Stimulated activated CD4-positive, alpha-beta T cell treated with anti-CD3 and anti-CD28 coated beads, Interleukin-4, amount 100 ng/mL, for 48 hours (primary cell): ENCODE data around the gene CNTRL.
"Not testable (repeated sequence)": the region's sequence is repeated elsewhere in the genome, so short reads cannot be mapped to it uniquely, and the experiment has no call there.

Experiments
- DNase-seq, 2 donors: peaks; one replicate each; pipeline ENCODE4 v3.0.0-alpha.2; 2020; ENCODE audit warnings: low read depth in 2 of 2

CNTRL gene

DNA sequence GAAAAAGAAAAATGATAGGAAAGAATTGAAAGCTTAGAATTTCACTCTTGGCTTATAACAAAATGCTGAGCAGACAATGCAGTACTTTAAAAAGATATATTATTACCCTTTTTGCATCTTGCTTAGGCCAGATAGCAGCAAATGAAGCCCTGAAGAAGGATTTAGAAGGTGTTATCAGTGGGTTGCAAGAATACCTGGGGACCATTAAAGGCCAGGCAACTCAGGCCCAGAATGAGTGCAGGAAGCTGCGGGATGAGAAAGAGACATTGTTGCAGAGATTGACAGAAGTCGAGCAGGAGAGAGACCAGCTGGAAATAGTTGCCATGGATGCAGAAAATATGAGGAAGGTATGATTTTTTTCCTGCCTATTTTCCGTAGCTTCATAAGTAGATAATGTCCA, 50.8 kb downstream of the CNTRL start:
- DNase-seq, result no peak

DNA sequence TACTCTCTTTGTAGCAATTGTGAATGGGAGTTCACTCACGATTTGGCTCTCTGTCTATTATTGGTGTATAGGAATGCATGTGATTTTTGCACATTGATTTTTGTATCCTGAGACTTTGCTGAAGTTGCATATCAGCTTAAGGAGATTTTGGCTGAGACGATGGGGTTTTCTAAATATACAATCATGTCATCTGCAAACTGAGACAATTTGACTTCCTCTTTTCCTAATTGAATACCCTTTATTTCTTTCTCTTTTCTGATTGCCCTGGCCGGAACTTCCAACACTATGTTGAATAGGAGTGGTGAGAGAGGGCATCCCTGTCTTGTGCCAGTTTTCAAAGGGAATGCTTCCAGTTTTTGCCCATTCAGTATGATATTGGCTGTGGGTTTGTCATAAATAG, 54.6 kb downstream of the CNTRL start:
- not testable (repeated sequence) for DNase-seq

DNA sequence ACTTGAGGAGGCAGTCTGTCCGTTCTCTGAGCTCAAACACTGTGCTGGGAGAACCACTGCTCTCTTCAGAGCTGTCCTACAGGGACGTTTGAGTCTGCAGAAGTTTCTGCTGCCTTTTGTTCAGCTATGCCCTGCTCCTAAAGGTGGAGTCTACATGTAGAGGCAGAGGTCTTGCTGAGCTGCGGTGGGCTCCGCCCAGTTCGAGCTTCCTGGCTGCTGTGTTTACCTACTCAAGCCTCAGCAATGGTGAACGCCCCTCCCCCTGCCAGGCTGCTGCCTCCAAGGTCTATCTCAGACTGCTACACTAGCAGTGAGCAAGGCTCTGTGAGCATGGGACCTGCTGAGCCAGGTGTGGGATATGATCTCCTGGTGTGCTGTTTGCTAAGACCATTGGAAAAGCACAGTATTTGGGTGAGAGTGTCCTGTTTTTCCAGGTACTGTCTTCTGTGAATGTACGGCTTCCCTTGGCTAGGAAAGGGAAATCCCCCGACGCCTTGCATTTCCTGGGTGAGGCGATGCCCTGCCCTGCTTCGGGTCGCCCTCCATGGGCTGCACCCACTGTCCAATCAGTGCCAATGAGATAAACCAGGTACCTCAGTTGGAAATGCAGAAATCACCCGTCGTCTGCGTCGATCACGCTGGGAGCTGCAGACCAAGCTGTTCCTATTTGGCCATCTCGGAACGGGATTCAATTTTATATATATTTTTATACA, 58.5 kb downstream of the CNTRL start:
- DNase-seq, result peak; percentile 38 to 43

GRCh38 chr9:121135642-121136041, 60.9 kb downstream of the CNTRL start:
- DNase-seq, result no peak

GRCh38 chr9:121138561-121138960, 63.8 kb downstream of the CNTRL start:
- no peak for DNase-seq

GRCh38 chr9:121138973-121139372, 64.2 kb downstream of the CNTRL start:
- no peak for DNase-seq

GRCh38 chr9:121140162-121140561, 65.4 kb downstream of the CNTRL start:
- no peak for DNase-seq

- DNase-seq, result no peak
These were observed 66.6 kb downstream of the CNTRL start for GRCh38 chr9:121141306-121141705.

- DNase-seq, result no peak
These were observed 67.0 kb downstream of the CNTRL start for GRCh38 chr9:121141706-121142105.

- DNase-seq, result no peak
These were observed 69.0 kb downstream of the CNTRL start for GRCh38 chr9:121143771-121144170.

- no peak for DNase-seq
These were observed 69.7 kb downstream of the CNTRL start for GRCh38 chr9:121144482-121144881.

DNA sequence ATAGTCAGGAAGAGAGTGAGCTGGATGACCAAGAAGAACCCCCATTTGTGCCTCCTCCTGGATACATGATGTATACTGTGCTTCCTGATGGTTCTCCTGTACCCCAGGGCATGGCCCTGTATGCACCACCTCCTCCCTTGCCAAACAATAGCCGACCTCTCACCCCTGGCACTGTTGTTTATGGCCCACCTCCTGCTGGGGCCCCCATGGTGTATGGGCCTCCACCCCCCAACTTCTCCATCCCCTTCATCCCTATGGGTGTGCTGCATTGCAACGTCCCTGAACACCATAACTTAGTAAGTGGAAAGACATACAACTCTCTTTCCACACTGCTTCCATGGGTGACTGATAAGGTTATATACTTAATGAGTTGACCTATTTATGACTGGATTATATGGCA, 75.4 kb downstream of the CNTRL start:
- no peak for DNase-seq

- DNase-seq, result no peak
These were observed 78.9 kb downstream of the CNTRL start for GRCh38 chr9:121153642-121154041.

DNA sequence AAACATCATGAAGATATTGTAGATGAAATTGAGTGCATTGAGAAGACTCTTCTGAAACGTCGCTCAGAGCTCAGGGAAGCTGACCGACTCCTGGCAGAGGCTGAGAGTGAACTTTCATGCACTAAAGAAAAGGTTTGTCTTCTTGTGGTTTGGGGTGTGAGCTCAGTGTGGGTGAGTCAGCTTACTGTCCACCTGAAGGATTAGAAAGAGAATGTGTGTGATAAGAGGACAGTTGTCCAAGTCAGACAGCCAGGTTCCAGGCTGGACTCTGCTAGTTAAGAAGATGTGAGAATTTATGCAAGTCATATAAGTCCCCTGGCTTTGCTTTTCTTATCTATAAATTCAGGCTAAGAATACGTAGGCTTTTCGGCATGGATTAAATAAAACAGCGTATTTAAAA, 80.0 kb downstream of the CNTRL start:
- DNase-seq, result no peak

DNA sequence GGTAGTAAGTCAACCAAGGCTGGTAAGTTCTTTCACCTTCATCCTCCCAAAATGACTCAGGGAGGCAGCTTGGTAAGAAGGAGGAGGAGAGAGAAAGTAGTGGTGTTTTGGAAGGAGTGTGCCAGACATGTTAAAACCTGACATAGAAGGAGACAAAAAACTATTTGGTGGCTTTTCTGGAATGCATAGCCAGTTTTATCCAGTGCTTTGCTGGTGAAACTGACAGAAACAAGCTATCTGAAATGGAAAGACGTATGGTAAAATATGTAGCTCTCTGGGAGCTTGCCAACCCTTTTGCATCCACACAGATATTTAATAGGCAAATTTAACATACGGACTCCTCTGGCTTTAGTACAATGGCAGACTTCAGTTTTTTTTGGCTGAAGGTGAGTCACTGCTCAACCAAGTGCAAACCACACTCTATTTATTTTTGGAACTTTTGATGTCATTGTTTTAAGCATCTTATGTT, 81.5 kb downstream of the CNTRL start:
- peak in 1 of 2 donors; percentile 9 for DNase-seq

- no peak for DNase-seq
These were observed 83.2 kb downstream of the CNTRL start for GRCh38 chr9:121157939-121158338.

DNA sequence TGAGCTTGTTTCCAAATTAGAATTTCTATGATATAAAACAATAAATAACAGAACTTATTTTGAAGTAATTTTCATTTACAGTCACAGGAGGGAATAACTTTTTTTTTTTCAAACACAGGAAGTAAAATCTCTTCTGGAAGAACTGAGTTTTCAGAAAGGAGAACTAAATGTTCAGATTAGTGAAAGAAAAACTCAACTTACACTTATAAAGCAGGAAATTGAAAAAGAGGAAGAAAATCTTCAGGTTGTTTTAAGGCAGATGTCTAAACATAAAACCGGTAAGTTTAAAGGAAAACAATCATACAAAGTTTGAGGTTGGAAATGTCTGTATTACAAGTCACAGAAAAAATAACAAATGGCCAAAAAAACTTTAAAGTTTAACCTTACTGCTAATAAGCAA, 85.3 kb downstream of the CNTRL start:
- no peak for DNase-seq

- DNase-seq, result no peak
These were observed 93.3 kb downstream of the CNTRL start for GRCh38 chr9:121168052-121168451.

GRCh38 chr9:121169094-121169601, 94.4 kb downstream of the CNTRL start:
- no peak for DNase-seq

GRCh38 chr9:121171236-121171635, 96.5 kb downstream of the CNTRL start:
- DNase-seq, result no peak

DNA sequence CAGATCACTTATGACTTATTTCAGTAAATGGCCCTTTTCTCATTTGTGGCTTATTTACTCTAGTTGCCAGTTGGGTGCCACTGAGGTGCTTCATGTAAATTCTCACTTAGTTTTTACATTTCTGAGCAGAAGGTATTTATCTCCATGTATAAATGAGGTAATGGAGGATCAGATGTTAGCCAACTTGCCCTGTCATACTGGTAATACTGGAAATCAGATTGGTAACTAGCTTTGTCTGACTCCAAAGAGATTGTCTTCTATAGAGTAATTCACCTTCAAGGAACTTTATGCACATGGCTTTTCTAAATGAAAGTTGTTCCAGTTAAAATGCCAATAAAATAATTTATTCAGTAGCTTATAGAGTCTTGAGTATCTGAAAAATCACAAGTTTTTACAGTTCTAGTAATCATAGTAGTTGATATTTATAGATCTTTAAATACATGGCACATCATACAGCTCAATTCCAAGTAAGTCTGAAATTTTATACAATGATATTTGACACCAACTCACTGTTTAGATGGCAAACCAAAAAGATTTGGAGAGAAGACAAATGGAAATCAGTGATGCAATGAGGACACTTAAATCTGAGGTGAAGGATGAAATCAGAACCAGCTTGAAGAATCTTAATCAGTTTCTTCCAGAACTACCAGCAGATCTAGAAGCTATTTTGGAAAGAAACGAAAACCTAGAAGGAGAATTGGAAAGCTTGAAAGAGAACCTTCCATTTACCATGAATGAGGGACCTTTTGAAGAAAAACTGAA, 98.2 kb downstream of the CNTRL start:
- DNase-seq, result no peak

- no peak for DNase-seq
These were observed 98.7 kb downstream of the CNTRL start for GRCh38 chr9:121173501-121173900.
